G401.6 (cell line): Measurements from ENCODE around the gene SPATA9.

ENCODE experiments used
- FAIRE-seq: peaks from 2 replicates; lab custom pipeline; 2012; peaks lifted over from hg19 to GRCh38; lab: Jason Lieb, UNC

The SPATA9 gene, protein sequence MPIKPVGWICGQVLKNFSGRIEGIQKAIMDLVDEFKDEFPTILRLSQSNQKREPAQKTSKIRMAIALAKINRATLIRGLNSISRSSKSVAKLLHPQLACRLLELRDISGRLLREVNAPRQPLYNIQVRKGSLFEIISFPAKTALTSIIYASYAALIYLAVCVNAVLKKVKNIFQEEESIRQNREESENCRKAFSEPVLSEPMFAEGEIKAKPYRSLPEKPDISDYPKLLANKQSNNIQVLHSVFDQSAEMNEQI

DNA sequence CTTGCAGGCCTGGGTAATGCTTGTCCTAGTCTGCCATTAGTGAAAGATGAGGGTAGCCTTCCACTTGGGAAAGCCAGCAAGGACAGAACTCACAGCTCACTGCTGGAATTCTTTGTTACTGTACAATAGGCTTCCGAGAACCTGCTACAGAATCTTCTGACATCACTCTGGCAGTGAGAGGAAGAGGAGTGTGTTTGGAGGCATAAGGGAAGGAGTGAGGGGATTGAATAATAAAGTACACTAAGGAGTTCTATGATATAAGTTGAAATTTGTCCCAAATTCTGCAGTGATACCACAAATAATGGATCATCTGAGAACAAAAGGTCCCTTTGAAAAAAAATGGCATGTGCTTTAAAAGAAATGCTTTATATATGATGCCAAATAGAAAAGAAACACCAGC, at the start of gene SPATA9:
Gene SPATA9 (minus strand): TSS at position 101 of the 400 bp plus-strand sequence. CDS start 137 bp downstream, outside the sequence.
- no peak for FAIRE-seq

- no peak for FAIRE-seq
These were observed 49.1 kb upstream of the SPATA9 start for GRCh38 chr5:95731571-95732554.

DNA sequence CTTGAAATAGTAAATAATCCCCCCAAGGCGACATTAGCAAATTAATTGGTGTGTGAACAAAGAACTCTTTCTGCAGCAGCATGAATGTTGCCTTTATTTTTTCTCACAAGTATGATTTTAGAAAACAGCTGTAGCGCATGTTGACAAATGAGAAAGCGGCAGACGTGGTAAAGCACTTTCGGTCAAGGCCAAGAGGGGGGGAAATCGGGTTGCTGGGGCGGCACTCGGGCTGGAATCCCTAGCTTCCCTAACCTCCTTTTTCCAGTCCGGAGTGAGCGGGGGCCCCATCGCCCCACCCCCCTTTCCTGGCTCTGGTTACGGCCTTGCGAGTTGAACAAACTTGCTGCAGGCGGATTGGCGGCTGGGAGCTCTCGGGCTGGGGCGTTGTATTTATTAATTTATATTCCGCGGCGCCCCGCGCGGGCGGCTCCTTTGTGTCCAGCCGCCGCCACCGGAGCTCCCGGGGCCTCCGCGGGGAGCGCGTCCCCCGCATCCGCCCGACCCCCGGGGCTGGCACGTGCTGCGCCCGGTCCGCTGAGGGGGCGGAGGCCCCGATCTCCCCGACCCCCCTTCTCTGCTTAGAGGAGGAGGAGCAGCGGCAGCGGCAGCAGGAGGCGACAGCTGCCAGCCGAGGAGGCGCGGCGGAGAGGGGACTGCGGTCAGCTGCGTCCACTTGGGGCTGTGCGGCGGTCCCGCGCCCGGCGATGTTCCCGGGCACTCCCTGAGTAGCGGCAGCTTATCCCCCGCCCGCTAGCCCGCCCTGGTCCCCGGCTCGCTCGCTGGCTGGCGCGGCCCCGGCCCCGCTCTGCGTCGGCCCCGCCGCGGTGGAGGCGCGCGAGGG, 48.2 kb upstream of the SPATA9 start, which contains the start of gene RHOBTB3:
Gene RHOBTB3 (plus strand): TSS at position 607 of the 841 bp plus-strand sequence. CDS start 347 bp downstream, outside the sequence.
- no peak for FAIRE-seq

DNA sequence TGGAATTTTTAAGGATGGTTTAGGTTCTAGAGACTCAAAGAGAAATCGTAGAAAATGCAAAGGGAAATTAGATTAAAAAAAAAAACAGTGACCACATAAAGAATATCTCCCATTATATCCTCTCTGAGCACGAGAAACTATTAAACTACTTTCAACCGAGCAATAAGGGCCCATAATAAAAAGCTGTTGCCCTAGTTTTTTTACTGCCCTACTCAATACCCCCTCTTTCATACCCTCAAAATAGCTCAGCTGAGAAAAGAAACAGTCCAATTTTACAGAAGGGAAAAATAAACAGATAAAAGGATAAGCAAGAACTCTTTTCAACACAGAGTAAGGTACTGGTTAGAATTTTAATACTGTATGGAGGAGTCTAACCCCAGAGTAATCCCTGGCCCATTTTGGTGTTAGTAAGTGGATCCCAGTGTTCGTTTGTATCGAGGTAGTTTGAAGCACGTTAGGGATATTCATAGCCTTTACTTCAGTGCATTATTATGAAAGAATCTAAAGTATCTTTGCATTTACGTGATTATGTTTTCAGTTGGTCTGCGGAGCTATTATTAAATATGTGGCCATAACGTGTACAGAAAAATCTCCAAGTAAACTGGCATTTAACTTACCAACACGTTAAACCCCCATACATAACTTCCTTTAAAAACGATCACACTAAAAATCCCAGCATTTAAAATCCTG, 47.4 kb upstream of the SPATA9 start:
- FAIRE-seq, result no peak

- no peak for FAIRE-seq
These were observed 46.6 kb upstream of the SPATA9 start for GRCh38 chr5:95729115-95730010.

GRCh38 chr5:95728494-95729114, 45.8 kb upstream of the SPATA9 start:
- FAIRE-seq, result no peak

DNA sequence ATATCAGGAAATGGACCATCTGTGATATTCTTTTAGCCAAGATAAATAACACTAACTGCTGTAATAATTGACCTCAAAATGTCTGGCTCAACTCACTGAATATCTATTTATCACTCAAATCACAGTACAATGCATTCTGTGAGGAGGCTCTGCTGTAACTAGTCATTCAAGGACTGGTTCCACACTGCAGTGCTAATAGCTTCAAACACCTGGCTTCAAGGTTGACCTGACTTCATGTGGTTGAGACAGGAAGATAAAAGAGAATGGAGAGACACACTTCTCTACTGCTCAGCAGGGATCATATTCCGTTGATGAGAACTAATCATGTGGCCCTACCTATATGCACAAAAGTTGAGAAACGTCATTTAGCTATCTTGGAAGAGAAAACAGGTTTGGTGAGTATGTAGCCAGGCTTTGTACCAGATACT, 45.0 kb upstream of the SPATA9 start:
- FAIRE-seq, result no peak

GRCh38 chr5:95726811-95727763, 44.3 kb upstream of the SPATA9 start:
- FAIRE-seq, result no peak

- no peak for FAIRE-seq
These were observed 43.4 kb upstream of the SPATA9 start for GRCh38 chr5:95725937-95726810.

- FAIRE-seq, result no peak
These were observed 42.5 kb upstream of the SPATA9 start for GRCh38 chr5:95725071-95725820.

DNA sequence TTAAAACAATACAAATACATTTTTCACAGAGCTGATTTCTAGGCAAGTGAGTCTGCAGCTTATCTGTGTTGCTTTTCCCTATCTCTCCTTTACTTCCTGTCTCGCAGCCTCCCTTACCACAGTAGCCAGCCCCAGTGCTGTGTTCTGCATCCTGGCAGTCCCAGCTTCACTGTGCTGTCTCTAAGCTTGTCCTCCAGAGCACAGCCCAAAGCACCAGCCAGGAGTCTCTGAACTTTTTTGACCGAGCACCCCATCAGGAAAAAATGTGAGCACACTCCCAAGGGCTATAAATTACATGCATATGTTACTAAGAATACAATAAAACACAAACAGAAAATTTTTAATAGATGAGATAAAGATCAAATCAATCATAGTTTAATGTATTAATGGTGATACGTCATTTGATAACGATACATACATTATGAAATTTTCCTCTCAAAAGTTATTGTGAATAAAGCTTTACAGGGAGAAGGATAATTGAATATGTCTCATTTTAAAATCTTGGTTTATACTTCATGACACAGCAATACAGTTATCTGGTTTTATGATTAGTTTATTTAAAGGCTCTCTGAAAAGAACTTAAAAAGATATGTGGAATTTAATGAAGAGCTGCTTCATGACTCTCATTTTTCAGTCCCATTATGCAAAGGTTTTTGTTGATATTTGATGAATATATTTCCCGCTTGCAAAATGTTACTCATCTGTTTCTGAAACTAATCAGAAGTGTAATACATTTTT, 41.0 kb upstream of the SPATA9 start:
- FAIRE-seq, result no peak

- FAIRE-seq, result no peak
These were observed 38.9 kb upstream of the SPATA9 start for GRCh38 chr5:95721582-95722295.

GRCh38 chr5:95720094-95720786, 37.4 kb upstream of the SPATA9 start:
- no peak for FAIRE-seq

- no peak for FAIRE-seq
These were observed 35.9 kb upstream of the SPATA9 start for GRCh38 chr5:95718738-95719137.

- FAIRE-seq, result no peak
These were observed 35.4 kb upstream of the SPATA9 start for GRCh38 chr5:95718203-95718602.
